Measurements from ENCODE around the gene APOA5. TPM values are rescaled to one million over a fixed set of nuclear protein-coding genes. Genes with fewer than 3 reads are reported as not detected.

Gene APOA5
- total and polyA plus RNA-seq, 2 experiments from 2014 or later = 0.18 to 0.35 TPM

GRCh38 chr11:116835791-116836631 is 44.3 kb upstream of the APOA5 start:
- Histone ChIP-seq H3K4me2 (peak overlapping the region; percentile 92), H3K27me3 (ENCODE audit: insufficient read depth) (no peaks in the 10 kb centered on the region), H3K79me2 (replicated peaks; ENCODE audit: insufficient read depth) (no peaks in the 10 kb centered on the region), H4K20me1 (replicated peaks; ENCODE audit: insufficient read depth) (no peaks in the 10 kb centered on the region), H2AFZ (peak overlapping the region; percentile 100), H3K4me3 (peak overlapping the region; percentile 65), H3K27ac (ENCODE audit: low read depth) (no peak overlapping the region), H3K4me1 (ENCODE audit: insufficient read depth) (peaks cover 6% of the 10 kb centered on the region; the same call in 1 of the 2 replicates), H3F3A (replicated peaks; ENCODE audit: low read depth) (0 out of 2 replicates have a peak, but pooled peaks cover 3% of the 10 kb centered on the region), H3K9me2 (ENCODE audit: insufficient read depth) (no peaks in the 10 kb centered on the region), H3K36me3 (ENCODE audit: insufficient read depth) (no peaks in the 10 kb centered on the region)
- Mint-ChIP-seq H3K4me1 (peaks cover 35% of the 10 kb centered on the region), H3K27me3 (ENCODE audit: insufficient read depth, low read depth, poor library complexity) (peaks cover 19% of the 10 kb centered on the region), H3K36me3 (ENCODE audit: low read depth) (no peaks in the 10 kb centered on the region), H3K4me3 (peak overlapping the region; percentile 69), H3K27ac (no peak overlapping the region), H3K9me3 (no peaks in the 10 kb centered on the region)
- peak; percentile 95 for DNase-seq (ENCODE audit: low spot score)
- TF ChIP-seq CREB1 (CRISPR knock-in tag; IDR thresholded peaks at IDR 0.05; ENCODE audit: low read depth) = no peak
- no peak for TF ChIP-seq NANOG (IDR thresholded peaks at IDR 0.05; ENCODE audit: borderline replicate concordance)
- TF ChIP-seq ZNF462 (CRISPR knock-in tag; IDR thresholded peaks at IDR 0.05) = peak; percentile 97
- no peak for TF ChIP-seq JUNB (IDR thresholded peaks at IDR 0.05; ENCODE audit: unreplicated experiment)
- TF ChIP-seq ZNF114 (CRISPR knock-in tag; IDR thresholded peaks at IDR 0.05) = peak; percentile 62; the same call in 1 of the 2 replicates
- TF ChIP-seq REST (IDR thresholded peaks at IDR 0.05; ENCODE audit: unreplicated experiment) = no peak
- TF ChIP-seq EZH2phosphoT487 (IDR thresholded peaks at IDR 0.05; ENCODE audit: unreplicated experiment) = no peak
- TF ChIP-seq EZH2 (IDR thresholded peaks at IDR 0.05; ENCODE audit: low read depth, unreplicated experiment) = no peak
- TF ChIP-seq STAT1 (IDR thresholded peaks at IDR 0.05; ENCODE audit: unreplicated experiment) = no peak
- TF ChIP-seq ETS1 (IDR thresholded peaks at IDR 0.05) = 0 out of 2 replicates have a peak, but pooled peaks have one; percentile 10
- peak; percentile 57 to 83 for TF ChIP-seq CTCF (conservative IDR thresholded peaks at IDR 0.05; ENCODE audit: low read depth in 2 of 2)
- no peak for TF ChIP-seq ZNF331 (CRISPR knock-in tag; IDR thresholded peaks at IDR 0.05; ENCODE audit: low read depth)
- TF ChIP-seq POLR2AphosphoS5 (IDR thresholded peaks at IDR 0.05; ENCODE audit: low read depth) = peak; percentile 75
- peak; percentile 78 for ATAC-seq
